Fibroblast of lung (primary cell): ENCODE measurements around the gene PFDN2.

Experiments
- CTCF ChIP-seq, 2 donors: IDR thresholded peaks in 1 of 2; conservative IDR thresholded peaks in 1 of 2; 1 replicate in 1 of 2; 2 replicates in 1 of 2; pipeline ENCODE4 v1.5.1; 2011 to 2012; ENCODE audit warnings: low read length in 2 of 2, control low read depth in 1 of 2, inconsistent platforms in 1 of 2, low read depth in 1 of 2, mild to moderate bottlenecking in 1 of 2
- EZH2 ChIP-seq: IDR thresholded peaks from 2 replicates; pipeline ENCODE4 v1.5.1; 2012; ENCODE audit warnings: low read length, control low read depth, mild to moderate bottlenecking; ENCODE audit errors: missing control alignments

DNA sequence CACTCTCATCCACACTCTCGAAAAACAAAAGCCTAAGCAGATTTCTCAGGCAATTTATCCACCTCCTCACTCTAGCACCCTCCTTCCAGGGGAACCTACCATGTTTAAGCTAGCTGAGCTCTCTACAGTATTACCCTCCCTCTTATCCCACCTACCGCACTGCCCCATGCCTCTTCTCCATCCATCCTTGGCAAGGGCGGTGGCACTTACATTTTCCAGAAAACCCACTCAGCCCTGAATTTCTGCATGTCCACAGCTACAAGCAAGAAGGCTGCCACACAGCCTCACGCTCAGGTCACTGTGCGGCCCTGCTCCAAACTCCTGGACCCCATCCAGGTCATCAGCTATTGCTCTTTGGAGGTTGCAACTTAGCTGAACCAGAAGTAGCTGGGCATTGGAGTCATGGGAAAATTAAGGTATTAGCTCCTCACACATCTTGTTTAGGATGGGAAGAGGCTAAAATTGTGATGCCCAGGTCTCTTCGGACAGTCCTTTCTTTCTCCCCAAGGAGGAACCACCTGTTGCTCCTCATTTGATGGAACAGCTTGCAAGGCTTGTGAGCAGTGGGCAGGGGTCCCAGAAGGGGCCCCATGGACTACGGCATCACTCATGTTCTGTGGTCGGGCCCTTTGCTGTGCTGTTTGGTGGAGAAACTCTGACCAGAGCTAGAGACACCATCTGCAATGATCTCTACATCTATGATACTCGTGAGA, 18.6 kb downstream of the PFDN2 start:
- TF ChIP-seq CTCF (conservative IDR thresholded peaks at IDR 0.05 in 1 of 2, IDR thresholded peaks at IDR 0.05 in 1 of 2; ENCODE audit: low read depth in 1 of 2, low read length in 2 of 2), result no peak
- TF ChIP-seq EZH2, result no peak
